Right lobe of liver (tissue), 6 donors: ENCODE measurements around the gene MPDU1. TPM values are rescaled to one million over a fixed set of nuclear protein-coding genes. Genes with fewer than 3 reads are reported as not detected.

Experiments used
- ATAC-seq, 4 donors: fragments of 200-7000 bp; cut with Tn5 transposase; one replicate each; pipeline ENCODE4 v1.9.1; 2020; ENCODE audit warnings: mild to moderate bottlenecking in 4 of 4, moderate library complexity in 4 of 4
- DNase-seq, 3 donors: peaks; one replicate each; pipeline ENCODE4 v3.0.0-alpha.2; 2020
- H3K27ac ChIP-seq, 3 donors: fragments of 200-600 bp; one replicate each; pipeline ENCODE4 v1.8.0; 2022
- H3K27me3 ChIP-seq, 2 donors: fragments of 200-600 bp; one replicate each; pipeline ENCODE4 v1.8.0; 2022
- H3K36me3 ChIP-seq, 4 donors: fragments of 200-600 bp; sonication (generic) in 1 of 4; one replicate each; pipeline versions ENCODE4 v1.5.1 to v1.8.0; 2017 to 2022; ENCODE audit warnings: control low read depth in 1 of 4
- H3K4me1 ChIP-seq, 4 donors: fragments of 200-600 bp; sonication (generic) in 1 of 4; one replicate each; pipeline versions ENCODE4 v1.5.1 to v1.8.0; 2017 to 2022; ENCODE audit warnings: control low read depth in 1 of 4
- H3K4me3 ChIP-seq, 3 donors: fragments of 200-600 bp; one replicate each; pipeline ENCODE4 v1.8.0; 2022
- H3K9me3 ChIP-seq, 4 donors: fragments of 200-600 bp; sonication (generic) in 1 of 4; one replicate each; pipeline versions ENCODE4 v1.5.1 to v1.8.0; 2017 to 2022; ENCODE audit warnings: control low read depth in 1 of 4
- POLR2A ChIP-seq: fragments of 450-650 bp; IDR thresholded peaks from one replicate; pipeline ENCODE4 v1.6.1; 2017; ENCODE audit warnings: antibody characterized with exemption, mild to moderate bottlenecking
- WGBS: methylation state at CpG from one replicate; pipeline ENCODE4 v1.1.6; 2018; ENCODE audit warnings: low coverage, low lambda C conversion rate; ENCODE audit not compliant: insufficient coverage; ENCODE audit errors: missing lambda C conversion rate; 5-methylcytosine and 5-hydroxymethylcytosine counted together
- intact Hi-C, 2 donors: fragments of 100-400 bp; cut with DNase I; formaldehyde crosslinking; loops; one replicate each; pipeline versions ENCODE4 v1.11.2 to v1.14.1; 2022
- long read RNA-seq: library from polyadenylated mRNA; unstranded; transcript quantifications from one replicate; pipeline ENCODE4 v2.0.0, GENCODE V29; 2019
- total RNA-seq, 6 experiments: library from RNA; depleted of rRNA in 2 of 6; stranded (reverse); fragments of >200 nt in 2 of 6; fragmentation: NEBNext Ultra II Directional in 3 of 6; extraction: Animal tissue kit (Norgen Biotek cat#: 25700) in 3 of 6; gene quantifications; one replicate each; pipeline versions ENCODE4 v1.1.0 to v1.2.4, GENCODE V29; 2016 to 2023
- TF ChIP-seq, protein P1 (sequence below), 4 donors: fragments of 200-600 bp in 3 of 4; fragments of 450-650 bp in 1 of 4; IDR thresholded peaks; one replicate each; pipeline versions ENCODE4 v1.5.1 to v1.8.0; 2016 to 2022; ENCODE audit warnings: antibody characterized with exemption in 4 of 4, mild to moderate bottlenecking in 2 of 4
- donor health status: DM: no; HTN: yes; CAD: no.
- donor health status: DM: no; HTN: no; CAD: no.
- donor health status: DM: no; HTN: no; CAD: no.
- donor health status: DM: no; HTN: yes; CAD: no.
- donor health status: DM: no; HTN: yes; CAD: no.

MPDU1 gene
- 100 to 1,000 TPM in 2 of 6 experiments, 10 to 100 TPM in 4; 54.2 to 199 (median 63.3) TPM for total RNA-seq
- long read RNA-seq, transcript MPDU1-201 (7 exons, 1,601 nt), result major isoform, 18 of 20 reads
- long read RNA-seq, partial matches to known transcripts, result 0 of 20 reads
- long read RNA-seq, other reads (novel, unspliced or antisense), result 1 of 20 reads

GRCh38 chr17:7583253-7584109 is at the start of gene MPDU1:
MPDU1 (plus strand) TSS chr17:7583852; CDS start chr17:7583863, 11 bp downstream.
- peaks cover 0 to 14% (median 2%) of the 10 kb centered on the region in 4 donors for H3K36me3 ChIP-seq
- TF ChIP-seq, protein P1, sequence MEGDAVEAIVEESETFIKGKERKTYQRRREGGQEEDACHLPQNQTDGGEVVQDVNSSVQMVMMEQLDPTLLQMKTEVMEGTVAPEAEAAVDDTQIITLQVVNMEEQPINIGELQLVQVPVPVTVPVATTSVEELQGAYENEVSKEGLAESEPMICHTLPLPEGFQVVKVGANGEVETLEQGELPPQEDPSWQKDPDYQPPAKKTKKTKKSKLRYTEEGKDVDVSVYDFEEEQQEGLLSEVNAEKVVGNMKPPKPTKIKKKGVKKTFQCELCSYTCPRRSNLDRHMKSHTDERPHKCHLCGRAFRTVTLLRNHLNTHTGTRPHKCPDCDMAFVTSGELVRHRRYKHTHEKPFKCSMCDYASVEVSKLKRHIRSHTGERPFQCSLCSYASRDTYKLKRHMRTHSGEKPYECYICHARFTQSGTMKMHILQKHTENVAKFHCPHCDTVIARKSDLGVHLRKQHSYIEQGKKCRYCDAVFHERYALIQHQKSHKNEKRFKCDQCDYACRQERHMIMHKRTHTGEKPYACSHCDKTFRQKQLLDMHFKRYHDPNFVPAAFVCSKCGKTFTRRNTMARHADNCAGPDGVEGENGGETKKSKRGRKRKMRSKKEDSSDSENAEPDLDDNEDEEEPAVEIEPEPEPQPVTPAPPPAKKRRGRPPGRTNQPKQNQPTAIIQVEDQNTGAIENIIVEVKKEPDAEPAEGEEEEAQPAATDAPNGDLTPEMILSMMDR (IDR thresholded peaks at IDR 0.05), result no peak
- peak; percentile 88 for TF ChIP-seq POLR2A
- peak; percentile 74 to 84 (median 82) for ATAC-seq
- intact Hi-C loops, result no loop called here
- H3K9me3 ChIP-seq, result no peaks in the 10 kb centered on the region
- DNase-seq, result peak; percentile 97 to 98 (median 97)
- peak within 1 kb of the TSS; percentile 68 to 78 (median 76) for H3K4me3 ChIP-seq
- 4% methylated on average over 44 of the region's 69 CpGs for WGBS
- peaks cover 0 to 34% (median 14%) of the 10 kb centered on the region in 4 donors for H3K4me1 ChIP-seq
- H3K27ac ChIP-seq, result peak within 1 kb of the TSS; percentile 93 to 96 (median 96)
- H3K27me3 ChIP-seq, result no peaks in the 10 kb centered on the region

DNA sequence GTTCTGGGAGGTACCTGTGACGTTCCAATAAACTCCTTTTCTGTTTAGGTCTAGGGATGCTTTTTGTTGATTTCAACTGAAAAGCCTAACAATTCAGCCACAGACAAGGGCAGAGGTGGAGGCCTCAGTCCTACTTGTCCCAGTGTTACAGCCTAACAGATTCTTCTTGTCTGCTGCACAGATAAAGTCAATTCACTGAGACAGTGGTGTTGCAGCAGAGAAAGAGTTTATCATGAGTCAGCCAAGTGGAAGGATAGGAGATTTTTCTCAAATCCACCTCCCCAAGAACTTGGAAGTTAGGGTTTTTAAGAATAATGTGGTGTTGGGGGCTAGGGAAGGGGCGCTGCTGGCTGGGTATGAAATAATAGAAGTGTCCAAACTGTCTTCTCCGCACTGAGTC is 45.6 kb upstream of the MPDU1 start:
- 56% methylated on average over 2 of the region's 3 CpGs for whole genome bisulfite sequencing
- no peak overlapping the region for H3K27ac ChIP-seq
- no peaks in the 10 kb centered on the region for H3K36me3 ChIP-seq
- H3K27me3 ChIP-seq, result no peaks in the 10 kb centered on the region
- DNase-seq (no peak), ATAC-seq (no peak)
- no peaks in the 10 kb centered on the region for H3K9me3 ChIP-seq
- H3K4me1 ChIP-seq, result peaks cover 0 to 6% (median 0%) of the 10 kb centered on the region in 4 donors
- TF ChIP-seq POLR2A, result no peak
- TF ChIP-seq, protein P1 (IDR thresholded peaks at IDR 0.05), result no peak
- intact Hi-C loops, result no loop called here
- H3K4me3 ChIP-seq, result no peak overlapping the region

GRCh38 chr17:7538891-7539545 is 44.6 kb upstream of the MPDU1 start:
- 55% methylated on average over 7 of the region's 11 CpGs for WGBS
- H3K4me1 ChIP-seq, result peaks cover 0 to 6% (median 0%) of the 10 kb centered on the region in 4 donors
- H3K9me3 ChIP-seq, result no peaks in the 10 kb centered on the region
- ATAC-seq (no peak), DNase-seq (no peak)
- no peaks in the 10 kb centered on the region for H3K27me3 ChIP-seq
- intact Hi-C loops, result no loop called here
- no peak for TF ChIP-seq POLR2A
- TF ChIP-seq, protein P1 (IDR thresholded peaks at IDR 0.05), result no peak
- H3K36me3 ChIP-seq, result no peaks in the 10 kb centered on the region
- no peak overlapping the region for H3K27ac ChIP-seq
- no peak overlapping the region for H3K4me3 ChIP-seq

GRCh38 chr17:7541074-7541621 is 42.5 kb upstream of the MPDU1 start:
- no peaks in the 10 kb centered on the region for H3K27me3 ChIP-seq
- 56% methylated on average over 7 of the region's 9 CpGs for WGBS

More at GRCh38 chr17:7541074-7541621, 42.5 kb upstream of the MPDU1 start:
- intact Hi-C loops, result no loop called here
- no peak for TF ChIP-seq POLR2A
- TF ChIP-seq, protein P1 (IDR thresholded peaks at IDR 0.05), result no peak
- DNase-seq, result no peak
- Histone ChIP-seq H3K27ac (no peak overlapping the region), H3K36me3 (no peaks in the 10 kb centered on the region), H3K4me3 (no peak overlapping the region), H3K9me3 (no peaks in the 10 kb centered on the region), H3K4me1 (peaks cover 0 to 6% (median 0%) of the 10 kb centered on the region in 4 donors)
- ATAC-seq, result peak; percentile 47 to 69 (median 53)
